Activated naive CD4-positive, alpha-beta T cell treated with anti-CD3 and anti-CD28 coated beads, Interleukin-2, amount 50 U/mL, for 72 hours (primary cell): Measurements from ENCODE around the gene POLR2L. TPM values are rescaled to one million over a fixed set of nuclear protein-coding genes. Genes with fewer than 3 reads are reported as not detected.

Experiments
- ATAC-seq, 2 donors: fragments of 150-1000 bp; cut with Tn5 transposase; 2 replicates each; pipeline ENCODE4 v1.10.0; 2021; ENCODE audit warnings: mild to moderate bottlenecking in 2 of 2, moderate library complexity in 2 of 2
- DNase-seq, 2 donors: peaks; one replicate each; pipeline ENCODE4 v3.0.0; 2021 to 2022; ENCODE audit warnings: low spot score in 2 of 2
- H3K27ac Mint-ChIP-seq, 2 donors: one replicate each; pipeline ENCODE4 v1.8.0; 2022; ENCODE audit warnings: mild to moderate bottlenecking in 2 of 2, mixed read lengths in 2 of 2
- H3K36me3 Mint-ChIP-seq, 2 donors: one replicate each; pipeline ENCODE4 v1.8.0; 2022; ENCODE audit warnings: mixed read lengths in 2 of 2
- H3K9me3 Mint-ChIP-seq, 2 donors: one replicate each; pipeline ENCODE4 v1.8.0; 2022; ENCODE audit warnings: mixed read lengths in 2 of 2
- total RNA-seq, 2 donors: library from RNA; stranded (reverse); gene quantifications; one replicate each; pipeline ENCODE4 v1.2.3, GENCODE V29; 2022

Gene POLR2L
- total RNA-seq, 2 donors from 2014 or later, result 50.4 to 95.1 TPM

DNA sequence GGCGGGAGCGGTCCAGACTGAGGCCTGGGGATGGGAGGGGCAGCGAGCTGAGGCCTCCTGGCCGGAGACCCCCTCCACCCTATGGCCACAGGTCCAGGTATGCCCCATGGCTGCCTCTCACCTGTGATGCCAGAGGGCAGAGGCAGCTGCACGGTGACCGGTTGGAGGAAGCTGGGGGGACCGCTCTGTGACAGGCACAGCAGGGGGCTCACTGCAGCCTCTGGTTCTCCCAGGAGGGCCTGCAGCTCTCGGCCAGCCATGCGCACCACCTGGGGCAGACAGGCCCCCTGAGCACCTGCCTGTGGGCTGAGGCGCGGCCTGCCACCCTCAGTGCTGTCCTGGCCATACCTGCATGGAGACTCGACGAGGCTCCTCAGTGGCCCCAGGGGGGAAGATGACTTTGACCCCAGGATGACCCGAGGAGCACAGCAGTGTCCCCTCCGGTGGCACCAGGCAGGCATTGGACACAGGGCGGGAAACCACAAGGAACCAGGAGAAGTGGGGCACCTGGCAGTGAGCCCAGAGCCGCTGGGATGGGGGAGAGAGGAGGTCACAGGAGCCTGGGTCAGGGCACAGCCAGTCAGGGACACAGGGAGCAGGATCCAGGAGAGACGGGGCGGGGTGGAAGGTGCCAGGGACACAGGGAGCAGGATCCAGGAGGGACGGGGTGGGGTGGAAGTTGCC, 41.1 kb downstream of the POLR2L start:
- no peak for DNase-seq
- Mint-ChIP-seq H3K27ac (no peak overlapping the region), H3K36me3 (no peaks in the 10 kb centered on the region), H3K9me3 (no peaks in the 10 kb centered on the region)
- ATAC-seq, result no peak

GRCh38 chr11:800473-800872, 41.9 kb downstream of the POLR2L start:
- H3K36me3 Mint-ChIP-seq, result no peaks in the 10 kb centered on the region
- ATAC-seq, result no peak
- no peaks in the 10 kb centered on the region for H3K9me3 Mint-ChIP-seq

DNA sequence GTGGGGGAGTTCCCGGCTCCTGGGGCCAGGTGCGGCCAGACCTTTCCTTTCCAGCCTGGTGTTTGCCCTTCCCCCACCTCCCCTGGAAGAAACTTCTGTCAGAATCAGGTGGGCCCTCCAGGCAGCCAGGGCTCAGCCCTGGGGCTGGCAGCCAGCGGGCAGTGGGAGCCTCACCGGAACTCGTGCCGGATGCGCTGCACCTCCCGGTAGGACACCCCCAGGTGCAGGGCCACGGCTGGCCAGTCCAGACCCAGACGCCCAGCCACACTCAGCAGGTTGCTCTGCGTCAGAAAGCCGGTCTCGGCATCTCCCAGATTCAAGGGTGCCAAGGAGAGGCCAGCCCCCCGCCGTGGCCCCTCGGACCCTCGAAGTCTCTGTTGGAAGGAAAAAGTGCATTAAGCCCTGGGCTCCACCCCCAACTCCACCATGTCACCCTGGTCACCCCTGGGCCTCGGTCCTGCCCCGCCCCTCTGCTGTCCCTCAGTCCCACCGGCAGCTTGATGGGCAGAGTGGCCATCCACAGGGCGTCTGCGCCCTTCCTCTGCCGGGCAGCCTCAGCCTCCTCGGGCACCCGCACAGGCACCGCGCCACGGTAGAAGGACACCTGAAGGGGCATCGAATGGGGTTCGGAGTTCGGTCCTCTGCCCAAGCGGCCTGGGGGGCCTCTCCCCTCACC, 42.5 kb downstream of the POLR2L start:
- ATAC-seq (no peak), DNase-seq (no peak)
- H3K27ac Mint-ChIP-seq, result no peak overlapping the region
- H3K9me3 Mint-ChIP-seq, result no peaks in the 10 kb centered on the region
- H3K36me3 Mint-ChIP-seq, result no peaks in the 10 kb centered on the region

More at GRCh38 chr11:800473-800872, 41.9 kb downstream of the POLR2L start:
- no peak for DNase-seq
- H3K27ac Mint-ChIP-seq, result no peak overlapping the region

DNA sequence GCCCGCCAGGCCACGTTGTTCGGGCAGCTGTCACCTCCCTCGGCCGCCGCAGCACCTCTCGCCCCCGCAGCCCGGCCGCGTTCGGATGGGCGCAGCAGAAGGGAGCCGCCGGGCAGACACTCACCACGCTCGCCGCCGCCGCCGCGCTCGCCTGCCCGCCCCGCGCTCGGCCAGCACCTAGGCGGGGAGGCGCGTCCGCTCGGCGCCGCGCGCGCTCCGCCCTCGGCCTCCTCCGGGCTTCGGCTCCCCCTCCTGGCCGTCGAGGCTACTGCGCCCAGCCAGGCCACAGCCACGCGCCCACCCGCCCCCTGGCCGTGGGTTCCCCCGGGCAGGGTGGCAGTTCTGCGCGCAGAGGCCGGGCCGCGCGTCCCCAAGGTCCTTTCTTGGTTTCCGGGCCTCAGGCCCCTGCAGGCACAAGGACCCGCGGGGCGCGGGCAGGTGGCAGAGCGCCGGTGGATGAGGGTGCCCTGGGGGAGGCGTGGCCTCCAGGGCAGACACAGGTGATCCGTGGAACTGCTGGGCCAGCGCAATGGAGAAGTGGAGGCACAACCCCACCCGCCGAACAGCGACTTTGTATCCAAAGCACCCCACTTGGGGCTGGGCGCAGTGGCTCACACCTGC, 44.1 kb downstream of the POLR2L start, which contains the start of gene SLC25A22:
TSS of gene SLC25A22 (minus strand) at position 189 of the 621 bp plus-strand sequence. CDS start 3,275 bp downstream, outside the sequence.
- ATAC-seq (peak; percentile 55 to 66), DNase-seq (peak; percentile 86 to 95)
- no peaks in the 10 kb centered on the region for H3K9me3 Mint-ChIP-seq
- no peaks in the 10 kb centered on the region for H3K36me3 Mint-ChIP-seq
- H3K27ac Mint-ChIP-seq, result peak within 1 kb of the TSS; percentile 81 to 87

GRCh38 chr11:797296-798092, 44.8 kb downstream of the POLR2L start:
- no peaks in the 10 kb centered on the region for H3K9me3 Mint-ChIP-seq
- DNase-seq, result peak; percentile 79 to 83
- H3K36me3 Mint-ChIP-seq, result no peaks in the 10 kb centered on the region
- H3K27ac Mint-ChIP-seq, result peak overlapping the region; percentile 81 to 87
- ATAC-seq, result peak; percentile 52 to 58

- ATAC-seq, result peak in 1 of 2 donors; percentile 1
- Mint-ChIP-seq H3K27ac (peak overlapping the region; percentile 69 to 87), H3K9me3 (no peaks in the 10 kb centered on the region), H3K36me3 (no peaks in the 10 kb centered on the region)
- no peak for DNase-seq
Observed at GRCh38 chr11:796565-797295, 45.6 kb downstream of the POLR2L start.

DNA sequence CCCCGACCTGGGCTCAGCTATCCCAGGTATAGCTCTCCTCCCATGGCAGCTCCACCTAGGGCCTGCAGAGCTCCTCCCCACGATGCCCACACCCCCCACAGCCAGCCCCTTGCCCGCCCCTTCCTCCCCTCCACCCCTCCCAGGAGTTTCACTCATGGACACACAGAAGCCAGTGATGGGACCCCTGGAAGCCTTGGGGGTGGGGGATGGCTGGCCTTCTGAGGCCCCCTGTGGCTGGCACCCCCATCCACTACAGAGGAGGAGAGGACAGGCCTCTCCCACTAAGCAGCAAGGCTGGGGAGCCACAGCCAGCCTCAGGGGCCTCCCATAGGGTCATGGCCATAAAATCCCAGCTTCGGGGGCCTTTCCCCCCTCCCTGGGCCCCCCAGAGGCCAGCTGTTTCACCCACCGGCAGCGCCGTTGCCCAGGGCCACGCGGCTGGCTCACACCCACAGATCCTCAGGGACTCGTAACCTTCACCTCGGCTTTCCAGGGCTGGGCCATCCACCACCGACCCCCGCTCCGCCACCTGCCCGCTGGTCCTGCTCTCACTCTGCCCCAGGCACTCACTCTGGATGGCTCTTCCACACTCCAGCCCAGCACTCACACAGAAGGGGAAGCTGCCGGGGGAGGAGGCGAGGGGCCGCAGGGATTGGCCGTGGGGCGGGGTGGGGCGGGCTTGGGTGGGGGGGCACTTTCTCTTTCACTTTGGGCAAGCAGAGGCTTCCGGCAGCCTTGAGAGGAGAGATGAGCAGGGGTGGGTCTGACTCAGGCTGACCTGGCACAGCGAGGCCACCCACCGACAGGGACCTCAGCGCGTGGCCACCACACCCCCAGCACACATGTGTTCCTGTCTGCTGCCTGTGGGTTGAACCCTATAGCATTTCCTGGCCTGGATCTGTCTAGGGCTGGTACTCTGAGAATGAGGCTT, 46.4 kb downstream of the POLR2L start:
- Mint-ChIP-seq H3K27ac (peak overlapping the region; percentile 81 to 87), H3K9me3 (no peaks in the 10 kb centered on the region), H3K36me3 (no peaks in the 10 kb centered on the region)
- peak; percentile 79 to 91 for DNase-seq
- peak; percentile 78 to 84 for ATAC-seq

GRCh38 chr11:794766-795633, 47.3 kb downstream of the POLR2L start:
- no peak for ATAC-seq
- H3K9me3 Mint-ChIP-seq, result no peaks in the 10 kb centered on the region
- H3K27ac Mint-ChIP-seq, result no peak overlapping the region
- DNase-seq, result no peak
- no peaks in the 10 kb centered on the region for H3K36me3 Mint-ChIP-seq

GRCh38 chr11:794013-794765, 48.1 kb downstream of the POLR2L start:
- no peak for ATAC-seq
- Mint-ChIP-seq H3K27ac (no peak overlapping the region), H3K9me3 (no peaks in the 10 kb centered on the region), H3K36me3 (no peaks in the 10 kb centered on the region)
- DNase-seq, result no peak

DNA sequence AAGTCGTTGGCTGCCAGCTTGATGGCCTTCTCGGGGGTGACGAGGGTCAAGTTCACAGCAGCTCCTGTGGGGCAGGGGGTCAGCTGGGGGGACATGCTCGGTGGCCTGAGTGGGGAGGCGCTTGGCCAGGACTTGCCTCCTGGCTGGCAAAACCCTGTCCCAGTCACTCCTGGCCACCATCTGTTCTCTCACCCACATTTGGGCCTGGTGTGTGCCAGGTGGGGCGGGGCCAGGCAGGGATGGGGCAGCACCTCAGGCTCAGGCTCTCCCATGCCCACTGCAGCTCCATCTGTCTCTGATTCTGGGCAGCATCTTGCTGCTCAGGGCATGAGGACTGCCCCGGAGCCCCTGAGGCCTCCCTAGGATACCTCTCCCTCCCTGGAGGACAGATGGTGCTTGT, 48.8 kb downstream of the POLR2L start:
- DNase-seq, result no peak
- Mint-ChIP-seq H3K9me3 (no peaks in the 10 kb centered on the region), H3K27ac (no peak overlapping the region), H3K36me3 (no peaks in the 10 kb centered on the region)
- ATAC-seq, result no peak

DNA sequence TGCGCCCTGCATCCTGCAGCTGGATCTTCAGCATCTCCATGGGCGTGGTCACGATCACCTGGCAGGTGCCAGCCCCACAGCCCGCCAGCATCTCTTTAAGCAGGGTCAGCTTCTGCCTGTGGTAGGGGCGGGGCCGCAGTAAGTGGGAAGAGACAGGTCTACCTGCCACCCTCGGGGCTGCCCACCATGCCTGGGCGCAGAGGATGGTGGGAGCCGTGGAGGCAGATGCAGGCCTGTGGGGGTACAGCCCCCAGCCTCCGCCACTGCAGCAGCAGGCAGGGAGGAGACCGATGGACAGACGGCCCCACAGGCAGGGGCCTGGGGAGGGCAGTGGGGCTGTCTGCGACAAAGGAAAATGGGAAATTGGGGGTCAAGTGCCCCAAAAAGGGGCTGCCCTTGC, 49.5 kb downstream of the POLR2L start:
- Mint-ChIP-seq H3K9me3 (no peaks in the 10 kb centered on the region), H3K36me3 (no peaks in the 10 kb centered on the region), H3K27ac (no peak overlapping the region)
- no peak for DNase-seq
- ATAC-seq, result no peak

- DNase-seq (no peak), ATAC-seq (no peak)
- Mint-ChIP-seq H3K9me3 (no peaks in the 10 kb centered on the region), H3K36me3 (no peaks in the 10 kb centered on the region), H3K27ac (no peak overlapping the region)
Observed at GRCh38 chr11:792535-792821, 49.9 kb downstream of the POLR2L start.

DNA sequence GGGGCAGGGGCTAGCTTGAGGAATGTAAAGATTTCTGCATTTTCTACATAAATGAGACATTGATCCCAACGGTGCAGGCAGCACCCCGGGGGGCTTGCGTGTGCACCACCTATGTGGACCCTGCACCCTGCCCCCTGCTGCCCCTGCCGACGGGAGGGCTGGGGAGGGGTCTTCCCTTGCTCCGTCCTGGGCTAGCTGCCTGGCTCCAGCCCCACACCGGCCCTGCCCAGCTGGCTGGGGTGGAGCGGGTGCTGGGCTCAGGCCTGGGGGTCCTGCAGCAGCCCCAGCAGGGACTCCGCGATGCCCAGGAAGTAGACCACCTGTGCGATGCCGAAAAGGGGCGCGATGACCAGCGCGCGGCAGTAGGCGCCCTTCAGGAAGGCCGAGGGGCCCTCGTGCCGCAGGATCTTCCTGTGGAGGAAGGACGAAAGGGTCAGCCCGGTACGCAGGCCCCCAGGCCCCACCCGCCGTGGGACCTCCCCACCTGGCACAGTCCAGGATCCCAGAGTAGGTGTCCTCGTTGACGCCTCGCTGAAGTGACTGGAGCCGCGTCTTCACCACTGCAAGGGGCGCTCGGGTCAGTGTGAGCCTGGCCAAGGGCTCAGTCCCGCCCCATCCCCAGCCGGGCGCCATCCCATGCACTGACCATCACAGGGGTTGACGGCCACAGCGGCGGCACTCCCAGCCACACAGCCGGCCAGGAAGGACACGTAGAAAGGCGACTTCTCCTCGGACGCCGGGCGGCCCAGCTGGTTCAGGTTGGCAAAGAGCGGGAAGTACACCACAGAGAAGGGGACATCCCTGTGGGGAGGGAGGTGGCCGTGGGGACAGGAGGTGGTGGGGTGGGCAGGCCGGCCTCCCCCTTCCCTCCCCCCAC, 50.4 kb downstream of the POLR2L start:
- Mint-ChIP-seq H3K27ac (no peak overlapping the region), H3K9me3 (no peaks in the 10 kb centered on the region), H3K36me3 (no peaks in the 10 kb centered on the region)
- DNase-seq, result no peak
- no peak for ATAC-seq
